ENCODE results near the gene PCDHB2. TPM values are rescaled to one million over a fixed set of nuclear protein-coding genes. Genes with fewer than 3 reads are reported as not detected.

PCDHB2 gene
- total and polyA plus RNA-seq, 2 of the 4 experiments (the other 2 are of a cell fraction): 0.36 to 0.46 TPM

DNA sequence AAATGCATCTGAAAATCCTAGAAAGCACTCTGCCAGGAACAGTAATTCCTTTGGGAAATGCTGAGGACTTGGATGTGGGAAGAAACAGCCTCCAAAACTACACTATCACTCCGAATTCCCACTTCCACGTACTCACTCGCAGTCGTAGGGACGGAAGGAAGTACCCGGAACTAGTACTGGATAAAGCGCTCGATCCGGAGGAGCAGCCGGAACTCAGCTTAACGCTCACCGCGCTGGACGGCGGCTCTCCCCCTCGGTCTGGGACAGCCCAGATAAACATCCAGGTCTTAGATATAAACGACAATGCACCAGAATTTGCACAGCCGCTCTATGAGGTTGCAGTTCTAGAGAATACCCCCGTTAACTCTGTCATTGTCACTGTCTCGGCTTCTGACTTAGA is 6.6 kb downstream of the PCDHB2 start:
- no peak overlapping the region for H3K4me3 ChIP-seq (ENCODE audit: insufficient read depth, low read depth, low read length)
- CTCF ChIA-PET: no interaction called here
- in situ Hi-C loops (cut with MboI; ENCODE audit: low sequenced_read_pairs): no loop called here

More for the DNA sequence above, 6.6 kb downstream of the PCDHB2 start:
- no peak overlapping the region for H4K5ac ChIP-seq (ENCODE audit: low read depth, low read length)
- no peak overlapping the region for H3K4me2 ChIP-seq (ENCODE audit: low read depth, low read length)
- no peak overlapping the region for H3K14ac ChIP-seq (replicated peaks; ENCODE audit: low read depth, low read length)
- H4K8ac ChIP-seq (ENCODE audit: low read depth in 2 of 2, low read length in 2 of 2): no peak overlapping the region
- WGBS, 2 experiments (ENCODE audit: extremely low coverage in 2 of 2, insufficient read length in 1 of 2): 60% methylated on average over 1 of the region's 20 CpGs; no CpG with 5 or more reads in 1 of the 2 experiments
- no peak overlapping the region for H3K18ac ChIP-seq (ENCODE audit: low read depth, low read length)
- no peak overlapping the region for H3K9ac ChIP-seq (ENCODE audit: low read depth, low read length)
- H3K27me3 ChIP-seq (ENCODE audit: control insufficient read depth, insufficient read depth, low read length): no peaks in the 10 kb centered on the region
- BruUV-seq (replicated peaks): no TSS peak
- H3K9me3 ChIP-seq (ENCODE audit: control insufficient read depth, insufficient read depth, low read length): peaks cover 14% of the 10 kb centered on the region; the same call in 1 of the 2 replicates
- H3K56ac ChIP-seq (ENCODE audit: extremely low read depth, insufficient read depth, low read length): no peak overlapping the region
- intact Hi-C loops (cut with micrococcal nuclease) (no loop called here), dilution Hi-C loops (cut with HindIII; ENCODE audit: low sequenced_read_pairs, unreplicated experiment) (no loop called here)
- no peak overlapping the region for H2BK5ac ChIP-seq (ENCODE audit: low read depth, low read length, poor library complexity, severe bottlenecking)
- no peak overlapping the region for H3K4ac ChIP-seq (ENCODE audit: low read depth, low read length)
- no peak overlapping the region for H2BK15ac ChIP-seq (ENCODE audit: low read depth, low read length)
- no peaks in the 10 kb centered on the region for H3K9me1 ChIP-seq (ENCODE audit: insufficient read depth, low read length)
- no peaks in the 10 kb centered on the region for H3K36me3 ChIP-seq (ENCODE audit: control insufficient read depth, insufficient read depth, low read length)
- POLR2A ChIA-PET (ENCODE audit: unreplicated experiment): no interaction called here
- no peak overlapping the region for H2AK5ac ChIP-seq (ENCODE audit: low read depth, low read length)
- H3K79me1 ChIP-seq (ENCODE audit: low read depth in 1 of 2, low read length in 2 of 2): no peaks in the 10 kb centered on the region
- no peak overlapping the region for H3K27ac ChIP-seq (ENCODE audit: insufficient read depth, low read length)
- DNase-seq: no peak
- no peak overlapping the region for H2BK120ac ChIP-seq (ENCODE audit: low read depth, low read length)
- H4K91ac ChIP-seq (ENCODE audit: insufficient read depth, low read depth, low read length): no peak overlapping the region
- H4K20me1 ChIP-seq (ENCODE audit: insufficient read depth, low read length): no peaks in the 10 kb centered on the region
- no peaks in the 10 kb centered on the region for H3K4me1 ChIP-seq (ENCODE audit: control insufficient read depth, insufficient read depth, low read length)
- TF ChIP-seq NFE2L2 (IDR thresholded peaks at IDR 0.05; ENCODE audit: low read depth, low read length): no peak
- TF ChIP-seq RAD21 (IDR thresholded peaks at IDR 0.05; ENCODE audit: low read length): no peak
- no peak for TF ChIP-seq CEBPB (IDR thresholded peaks at IDR 0.05; ENCODE audit: low read depth, low read length)
- no peak for TF ChIP-seq MAFK (IDR thresholded peaks at IDR 0.05; ENCODE audit: low read depth, low read length)
- no peak for TF ChIP-seq ELK1 (IDR thresholded peaks at IDR 0.05; ENCODE audit: borderline replicate concordance, low read depth, low read length)
- TF ChIP-seq BHLHE40 (IDR thresholded peaks at IDR 0.05; ENCODE audit: low read depth, low read length): no peak
- TF ChIP-seq CHD1 (IDR thresholded peaks at IDR 0.05; ENCODE audit: low read depth, low read length): no peak
- TF ChIP-seq, protein P1, sequence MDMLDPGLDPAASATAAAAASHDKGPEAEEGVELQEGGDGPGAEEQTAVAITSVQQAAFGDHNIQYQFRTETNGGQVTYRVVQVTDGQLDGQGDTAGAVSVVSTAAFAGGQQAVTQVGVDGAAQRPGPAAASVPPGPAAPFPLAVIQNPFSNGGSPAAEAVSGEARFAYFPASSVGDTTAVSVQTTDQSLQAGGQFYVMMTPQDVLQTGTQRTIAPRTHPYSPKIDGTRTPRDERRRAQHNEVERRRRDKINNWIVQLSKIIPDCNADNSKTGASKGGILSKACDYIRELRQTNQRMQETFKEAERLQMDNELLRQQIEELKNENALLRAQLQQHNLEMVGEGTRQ (IDR thresholded peaks at IDR 0.05; ENCODE audit: low read depth, low read length): no peak
- TF ChIP-seq CTCF (conservative IDR thresholded peaks at IDR 0.05; ENCODE audit: low read depth, low read length): no peak
- TF ChIP-seq FOS (IDR thresholded peaks at IDR 0.05; ENCODE audit: low read depth, low read length): no peak
- no peak for TF ChIP-seq SMC3 (IDR thresholded peaks at IDR 0.05; ENCODE audit: low read depth, low read length)
- no peak for TF ChIP-seq MXI1 (IDR thresholded peaks at IDR 0.05; ENCODE audit: borderline replicate concordance, low read depth, low read length)
- TF ChIP-seq RCOR1 (IDR thresholded peaks at IDR 0.05; ENCODE audit: insufficient replicate concordance, low read length): no peak
- TF ChIP-seq MAZ (IDR thresholded peaks at IDR 0.05; ENCODE audit: borderline replicate concordance, low read depth, low read length): no peak
- TF ChIP-seq POLR2A (IDR thresholded peaks at IDR 0.05; ENCODE audit: low read depth, low read length): no peak
- TF ChIP-seq RFX5 (IDR thresholded peaks at IDR 0.05; ENCODE audit: low read depth, low read length): no peak
- no peak overlapping the region for H2BK20ac ChIP-seq (ENCODE audit: low read depth, low read length)
- no peak overlapping the region for H3K23ac ChIP-seq (ENCODE audit: low read depth, low read length)
- H2AK9ac ChIP-seq (replicated peaks; ENCODE audit: low read depth, low read length, poor library complexity): no peak overlapping the region
- no peak for ATAC-seq (ENCODE audit: low read depth)
- H2AFZ ChIP-seq (replicated peaks; ENCODE audit: low read length, poor library complexity): no peak overlapping the region

Measured in IMR-90 (cell line).